Heart right ventricle (tissue), 16 donors: ENCODE measurements around the gene TJP3. TPM values are rescaled to one million over a fixed set of nuclear protein-coding genes. Genes with fewer than 3 reads are reported as not detected.

Experiments used
- ATAC-seq, 8 donors: fragments of 200-7000 bp; cut with Tn5 transposase; one replicate each; pipeline ENCODE4 v1.9.1; 2020; ENCODE audit warnings: mild to moderate bottlenecking in 8 of 8, moderate library complexity in 8 of 8, moderate number of reproducible peaks in 1 of 8
- DNase-seq, 2 donors: peaks; one replicate each; pipeline ENCODE4 v3.0.0-alpha.2; 2020
- H3K27ac ChIP-seq, 10 donors: fragments of 200-600 bp; sonication (generic) in 2 of 10; one replicate each; pipeline versions ENCODE4 v1.5.0 to v1.8.0; 2020 to 2022; ENCODE audit warnings: mild to moderate bottlenecking in 3 of 10
- H3K27me3 ChIP-seq, 7 donors: fragments of 200-600 bp; one replicate each; pipeline ENCODE4 v1.8.0; 2021 to 2022; ENCODE audit warnings: mild to moderate bottlenecking in 2 of 7
- H3K36me3 ChIP-seq, 9 donors: fragments of 200-600 bp; sonication (generic) in 1 of 9; one replicate each; pipeline versions ENCODE4 v1.5.0 to v1.8.0; 2020 to 2022; ENCODE audit warnings: mild to moderate bottlenecking in 2 of 9
- H3K4me1 ChIP-seq, 9 donors: fragments of 200-600 bp; sonication (generic) in 1 of 9; one replicate each; pipeline versions ENCODE4 v1.5.0 to v1.8.0; 2020 to 2022; ENCODE audit warnings: mild to moderate bottlenecking in 4 of 9
- H3K4me3 ChIP-seq, 10 donors: fragments of 200-600 bp; sonication (generic) in 2 of 10; one replicate each; pipeline versions ENCODE4 v1.5.0 to v1.8.0; 2020 to 2022; ENCODE audit warnings: mild to moderate bottlenecking in 7 of 10, moderate library complexity in 2 of 10
- H3K9me3 ChIP-seq, 11 donors: fragments of 200-600 bp in 10 of 11; sonication (generic) in 2 of 11; one replicate each; pipeline versions ENCODE4 v1.5.0 to v1.8.0; 2013 to 2022; ENCODE audit warnings: mild to moderate bottlenecking in 2 of 11, control low read depth in 1 of 11, moderate library complexity in 1 of 11
- WGBS, 2 donors: extraction: QIAGEN DNeasy Blood & Tissue Kit; methylation state at CpG; one replicate each; pipeline ENCODE4 v1.1.7; 2013; ENCODE audit warnings: inconsistent platforms in 1 of 2; 5-methylcytosine and 5-hydroxymethylcytosine counted together
- intact Hi-C, 10 donors: fragments of 100-400 bp; cut with DNase I; formaldehyde crosslinking; loops; one replicate each; pipeline versions ENCODE4 v1.11.1 to v1.14.2; 2022
- polyA plus RNA-seq, 2 donors: library from polyadenylated mRNA; stranded (reverse); fragments of 200-250 nt; gene quantifications; one replicate each; pipeline ENCODE4 v1.2.3, GENCODE V29; 2013
- total RNA-seq, 10 donors: library from RNA; stranded (reverse); fragmentation: NEBNext Ultra II Directional in 3 of 10; extraction: Animal tissue kit (Norgen Biotek cat#: 25700) in 3 of 10; gene quantifications; one replicate each; pipeline versions ENCODE4 v1.2.1 to v1.2.4, GENCODE V29; 2021 to 2023
- TF ChIP-seq, protein P1 (sequence below), 9 donors: fragments of 200-600 bp; sonication (generic) in 2 of 9; IDR thresholded peaks; one replicate each; pipeline versions ENCODE4 v1.5.0 to v1.8.0; 2021 to 2022; ENCODE audit warnings: antibody characterized with exemption in 9 of 9, mild to moderate bottlenecking in 5 of 9, moderate library complexity in 1 of 9
- donor health status: Arrhythmogenic right ventricular cardiomyopathy.
- donor health status: ischemic (EF 13 %, LVEDD 7.1; RV severe dilation, severe dysfunction).
- donor health status: healthy with polysubstance abuse.
- donor health status: DM: no; HTN: yes; CAD: no.
- donor health status: DM: no; HTN: no; CAD: no.
- donor health status: ischemic (EF 25% LVEDD 6.9; RV normal size, moderate dysfunction).
- donor health status: ischemic (EF 25% LVEDD 5.7; RV mildly dilated, moderate dysfunction).
- donor health status: healthy.
- donor health status: DM: yes; HTN: yes; CAD: no.
- donor health status: Ischemic cardiomyopathy.
- donor health status: ischemic (EF 35%, LVEDD 5.7; RV mildly dilated, moderate dysfunction).
- donor health status: nonischemic (EF 11% LVEDD 7.7; RV severe dilation, severe dysfunction).
- donor health status: DM: yes; HTN: yes; CAD: no.
- donor health status: PGD.
- donor health status: ischemic (EF 29% LVEDD 5.4; RV normal size, mild dysfunction).
- donor health status: nonischemic (EF 23%, LVEDD 6.1; RV moderate dilation, normal function).

The TJP3 gene
- total and polyA plus RNA-seq, 12 donors, result 0.06 to 0.49 (median 0.25) TPM; not detected in 8

DNA sequence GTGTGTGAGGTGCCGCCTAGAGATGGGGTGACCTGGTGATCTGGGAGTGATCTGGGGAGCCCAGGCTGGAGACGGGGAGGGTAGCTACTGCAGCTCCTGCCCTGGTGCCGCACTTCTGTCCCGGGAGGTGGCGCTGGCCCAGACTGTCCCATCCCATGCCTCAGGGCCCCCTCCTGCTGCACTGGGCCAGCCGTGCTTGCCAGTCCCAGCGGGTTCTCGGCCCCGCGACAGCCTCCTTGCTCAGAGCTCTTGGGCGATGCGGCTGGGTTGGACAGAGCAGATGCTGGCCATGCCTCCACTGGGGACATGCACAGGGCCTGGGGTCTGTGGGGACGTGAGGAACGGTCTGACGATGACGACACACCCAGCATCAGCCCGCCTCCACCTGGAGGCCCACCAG is 61.3 kb downstream of the TJP3 start:
- WGBS, 2 donors, result 85 to 87% methylated on average over 17 of the region's 17 CpGs
- H3K27me3 ChIP-seq, result no peaks in the 10 kb centered on the region
- H3K9me3 ChIP-seq, result no peaks in the 10 kb centered on the region
- intact Hi-C loops, result loop anchor here in 4 of 10 donors (10.0 kb wide), 3 partner anchors 55 to 205 kb away; partner anchors contain the start of gene DAPK3 (in 1 of the 4)
- no peak overlapping the region for H3K4me3 ChIP-seq
- H3K4me1 ChIP-seq, result peaks cover 0 to 2% (median 0%) of the 10 kb centered on the region in 9 donors
- H3K27ac ChIP-seq, result no peak overlapping the region
- no peak for ATAC-seq
- peaks cover 0 to 56% (median 19%) of the 10 kb centered on the region in 9 donors for H3K36me3 ChIP-seq
- no peak for DNase-seq
- TF ChIP-seq, protein P1, sequence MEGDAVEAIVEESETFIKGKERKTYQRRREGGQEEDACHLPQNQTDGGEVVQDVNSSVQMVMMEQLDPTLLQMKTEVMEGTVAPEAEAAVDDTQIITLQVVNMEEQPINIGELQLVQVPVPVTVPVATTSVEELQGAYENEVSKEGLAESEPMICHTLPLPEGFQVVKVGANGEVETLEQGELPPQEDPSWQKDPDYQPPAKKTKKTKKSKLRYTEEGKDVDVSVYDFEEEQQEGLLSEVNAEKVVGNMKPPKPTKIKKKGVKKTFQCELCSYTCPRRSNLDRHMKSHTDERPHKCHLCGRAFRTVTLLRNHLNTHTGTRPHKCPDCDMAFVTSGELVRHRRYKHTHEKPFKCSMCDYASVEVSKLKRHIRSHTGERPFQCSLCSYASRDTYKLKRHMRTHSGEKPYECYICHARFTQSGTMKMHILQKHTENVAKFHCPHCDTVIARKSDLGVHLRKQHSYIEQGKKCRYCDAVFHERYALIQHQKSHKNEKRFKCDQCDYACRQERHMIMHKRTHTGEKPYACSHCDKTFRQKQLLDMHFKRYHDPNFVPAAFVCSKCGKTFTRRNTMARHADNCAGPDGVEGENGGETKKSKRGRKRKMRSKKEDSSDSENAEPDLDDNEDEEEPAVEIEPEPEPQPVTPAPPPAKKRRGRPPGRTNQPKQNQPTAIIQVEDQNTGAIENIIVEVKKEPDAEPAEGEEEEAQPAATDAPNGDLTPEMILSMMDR (IDR thresholded peaks at IDR 0.05), result no peak

DNA sequence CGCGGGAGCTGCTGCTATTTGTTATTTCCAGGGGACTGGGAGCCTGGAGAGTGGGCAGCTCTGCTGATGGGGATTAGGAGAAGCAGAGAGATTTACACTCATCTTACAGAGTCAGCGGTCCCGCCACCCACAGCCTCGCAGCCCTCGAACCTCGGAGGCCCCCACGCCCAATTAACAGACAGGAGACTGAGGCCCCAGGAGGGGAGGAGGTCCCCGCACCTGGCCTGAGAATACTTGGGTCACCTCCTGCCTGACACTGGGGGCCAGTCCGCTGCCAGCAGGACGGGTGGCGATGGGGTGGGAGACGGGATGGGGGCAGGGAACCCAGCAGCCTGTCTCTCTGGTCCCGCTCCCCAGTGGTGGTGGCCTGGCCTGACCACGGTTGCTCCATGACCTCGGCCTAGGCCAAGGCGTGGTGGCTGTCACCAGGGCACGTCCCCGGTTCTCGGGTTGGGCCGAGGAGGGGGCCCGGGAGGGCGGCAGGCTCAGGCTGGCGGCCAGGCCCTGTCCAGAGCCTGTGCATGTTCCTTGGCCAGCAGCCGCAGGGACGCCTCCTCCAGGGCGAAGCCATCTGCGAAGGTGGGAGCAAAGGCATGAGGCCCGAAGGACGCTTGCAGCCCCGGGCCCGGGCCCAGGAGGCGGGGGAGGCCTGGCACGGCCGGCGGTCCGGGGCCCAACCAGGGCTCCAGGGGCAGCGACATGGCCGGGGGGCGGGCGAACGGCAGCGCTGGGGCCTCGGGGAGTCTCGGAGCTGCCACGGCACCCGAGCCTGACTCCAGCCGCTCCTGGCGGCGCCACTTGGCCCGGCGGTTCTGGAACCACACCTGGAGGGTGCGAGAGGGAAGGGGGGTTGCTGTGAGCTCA is 62.2 kb downstream of the TJP3 start:
- no peak for DNase-seq
- no peak overlapping the region for H3K27ac ChIP-seq
- TF ChIP-seq, protein P1 (IDR thresholded peaks at IDR 0.05), result no peak
- no peaks in the 10 kb centered on the region for H3K9me3 ChIP-seq
- no peaks in the 10 kb centered on the region for H3K27me3 ChIP-seq
- H3K4me1 ChIP-seq, result peaks cover 0 to 2% (median 0%) of the 10 kb centered on the region in 9 donors
- ATAC-seq, result no peak
- H3K36me3 ChIP-seq, result peaks cover 0 to 50% (median 15%) of the 10 kb centered on the region in 9 donors
- intact Hi-C loops, result no loop called here
- WGBS, 2 donors, result 78 to 80% methylated on average over 47 to 53 of the region's 53 CpGs
- H3K4me3 ChIP-seq, result no peak overlapping the region

DNA sequence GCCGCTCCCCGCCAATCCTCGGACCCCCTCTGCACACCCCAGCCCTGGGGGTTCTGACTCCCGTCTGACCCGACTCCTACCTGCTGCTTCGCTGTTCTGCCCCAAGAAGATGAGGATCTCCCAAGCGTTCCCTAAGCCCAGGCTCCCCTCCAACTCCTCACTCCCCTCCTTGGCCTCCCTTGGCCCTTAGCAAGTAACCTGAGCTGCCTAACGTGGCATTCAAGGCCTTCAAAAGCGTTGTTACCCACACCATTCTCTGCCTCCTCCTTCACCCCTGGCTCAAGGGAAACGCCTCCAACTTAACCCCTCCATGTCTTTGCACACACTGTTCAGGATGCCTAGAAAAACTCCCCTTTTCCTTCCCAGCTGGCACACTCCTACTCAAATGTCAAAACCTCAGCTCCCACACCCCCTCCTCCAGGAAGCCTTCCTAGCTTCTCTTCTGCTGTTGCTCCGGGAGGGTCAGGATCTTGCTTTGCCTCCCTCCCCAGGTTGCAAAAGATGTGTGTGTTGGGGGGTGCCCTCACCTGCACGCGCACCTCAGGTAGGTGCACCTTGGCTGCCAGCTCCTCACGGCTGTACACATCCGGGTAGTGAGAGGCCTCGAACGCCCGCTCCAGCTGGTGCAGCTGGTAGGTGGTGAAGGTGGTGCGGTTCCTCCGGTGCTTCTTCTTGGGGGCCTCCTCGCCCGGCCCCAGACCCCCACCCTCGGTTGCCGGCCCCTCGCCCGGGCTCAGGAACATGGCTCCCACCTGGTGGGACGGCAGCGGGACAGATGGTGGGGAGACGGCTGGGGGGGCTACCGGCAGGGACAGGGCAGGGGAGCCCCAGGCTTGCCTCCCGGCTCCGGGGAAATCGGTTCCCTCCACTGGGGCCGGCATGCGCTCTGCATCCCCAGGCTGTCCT is 63.1 kb downstream of the TJP3 start:
- no peak for ATAC-seq
- 78 to 79% methylated on average over 34 to 35 of the region's 35 CpGs for WGBS, 2 donors
- H3K27ac ChIP-seq, result no peak overlapping the region
- H3K36me3 ChIP-seq, result peaks cover 0 to 41% (median 13%) of the 10 kb centered on the region in 9 donors
- H3K27me3 ChIP-seq, result no peaks in the 10 kb centered on the region
- peaks cover 0 to 2% (median 0%) of the 10 kb centered on the region in 9 donors for H3K4me1 ChIP-seq
- TF ChIP-seq, protein P1 (IDR thresholded peaks at IDR 0.05), result no peak
- DNase-seq, result no peak
- no peak overlapping the region for H3K4me3 ChIP-seq
- no peaks in the 10 kb centered on the region for H3K9me3 ChIP-seq
- intact Hi-C loops, result no loop called here

DNA sequence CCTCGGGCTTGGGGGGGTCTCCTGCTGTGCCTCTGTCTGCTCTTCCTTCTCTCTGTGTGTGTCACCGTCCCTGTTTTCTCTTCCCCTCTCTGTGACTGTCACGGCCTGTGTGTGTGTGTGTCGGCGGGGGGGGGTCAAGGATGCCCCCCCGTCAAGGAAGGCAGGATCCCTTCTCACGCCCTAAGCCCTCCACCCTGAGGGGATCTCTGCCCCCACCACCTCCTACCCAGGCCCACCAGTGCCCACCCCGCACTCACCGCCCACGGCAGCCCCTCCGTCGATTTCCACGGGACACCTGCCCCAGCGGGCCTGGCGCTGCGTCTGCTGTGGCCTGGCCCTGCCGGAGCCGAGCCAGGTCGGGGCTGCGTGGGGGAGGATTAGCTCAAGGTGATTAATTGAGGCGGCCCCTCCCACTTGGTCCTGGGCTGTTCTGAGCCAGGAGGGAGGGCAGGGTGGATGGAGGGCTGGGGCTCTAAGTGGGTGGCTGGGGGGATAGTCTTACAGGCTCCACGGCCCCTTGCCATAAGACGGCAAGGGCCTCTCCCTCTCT is 63.8 kb downstream of the TJP3 start, which contains the start of gene RAX2:
Gene RAX2 (minus strand): TSS at position 323 of the 550 bp plus-strand sequence. CDS start 486 bp downstream, outside the sequence.
- H3K27ac ChIP-seq, result no peak within 1 kb of the TSS
- ATAC-seq, result no peak
- intact Hi-C loops, result no loop called here
- H3K4me1 ChIP-seq, result no peaks in the 10 kb centered on the region
- H3K27me3 ChIP-seq, result no peaks in the 10 kb centered on the region
- TF ChIP-seq, protein P1 (IDR thresholded peaks at IDR 0.05), result no peak
- no peaks in the 10 kb centered on the region for H3K9me3 ChIP-seq
- DNase-seq, result no peak
- peaks cover 0 to 34% (median 10%) of the 10 kb centered on the region in 9 donors for H3K36me3 ChIP-seq
- no peak within 1 kb of the TSS for H3K4me3 ChIP-seq
- WGBS, 2 donors, result 40 to 47% methylated on average over 22 to 23 of the region's 23 CpGs
